Muscle layer of duodenum (tissue), 2 donors: ENCODE data around the gene DNPH1.

Experiments
- H3K27ac ChIP-seq: one replicate; pipeline ENCODE4 v1.7.0; 2013; ENCODE audit warnings: mild to moderate bottlenecking, low read length
- H3K27me3 ChIP-seq: one replicate; pipeline ENCODE4 v1.7.0; 2013; ENCODE audit warnings: low read depth, mild to moderate bottlenecking, control low read depth, low read length
- H3K36me3 ChIP-seq, 2 donors: one replicate each; pipeline ENCODE4 v1.7.0; 2013; ENCODE audit warnings: low read length in 2 of 2, control low read depth in 1 of 2, mild to moderate bottlenecking in 1 of 2; ENCODE audit not compliant: insufficient read depth in 2 of 2, control insufficient read depth in 1 of 2
- H3K4me1 ChIP-seq, 2 donors: one replicate each; pipeline ENCODE4 v1.7.0; 2013; ENCODE audit warnings: low read length in 2 of 2, mild to moderate bottlenecking in 2 of 2, control low read depth in 1 of 2, moderate library complexity in 1 of 2; ENCODE audit not compliant: insufficient read depth in 2 of 2, control insufficient read depth in 1 of 2
- H3K4me3 ChIP-seq, 2 donors: one replicate each; pipeline ENCODE4 v1.7.0; 2013; ENCODE audit warnings: low read length in 2 of 2, low read depth in 1 of 2, mild to moderate bottlenecking in 1 of 2
- H3K9me3 ChIP-seq, 2 donors: one replicate each; pipeline ENCODE4 v1.7.0; 2013; ENCODE audit warnings: low read length in 2 of 2, control low read depth in 1 of 2, mild to moderate bottlenecking in 1 of 2; ENCODE audit not compliant: control insufficient read depth in 1 of 2
- donor health status: healthy.

The DNPH1 gene

DNA sequence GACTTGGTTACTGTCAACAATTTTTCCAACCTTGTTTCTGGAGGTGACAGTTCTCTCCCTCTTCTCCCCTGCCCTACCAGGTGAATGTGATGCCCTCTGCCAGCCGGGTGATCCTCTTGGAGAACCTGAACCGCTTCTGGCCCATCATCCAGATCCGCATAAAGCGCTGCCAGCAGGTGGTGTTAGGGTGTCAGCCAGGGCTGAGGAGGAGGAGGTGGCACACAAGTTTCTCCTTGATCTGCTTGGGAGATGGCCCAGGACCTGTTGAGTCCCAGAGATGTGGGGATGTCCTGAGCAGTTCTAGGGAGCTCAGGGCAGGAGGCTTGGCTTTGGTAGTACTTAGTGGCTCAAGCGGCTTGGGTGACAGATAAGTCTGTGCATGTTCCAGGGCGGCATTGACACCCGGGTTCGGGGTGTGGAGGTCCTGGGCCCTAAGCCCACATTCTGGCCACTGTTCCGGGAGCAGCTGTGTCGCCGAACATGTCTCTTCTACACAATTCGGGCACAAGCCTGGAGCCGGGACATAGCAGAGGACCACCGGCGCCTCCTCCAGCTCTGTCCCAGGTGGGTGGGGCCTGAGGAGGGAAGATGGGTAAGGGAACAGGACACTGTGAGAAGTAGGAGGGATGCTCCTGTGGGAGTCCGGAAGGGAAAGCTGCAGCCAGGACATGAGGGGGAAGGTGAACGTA lies 26.1 kb downstream of the DNPH1 start:
- Histone ChIP-seq H3K4me3 (no peak overlapping the region), H3K27me3 (no peaks in the 10 kb centered on the region), H3K36me3 (peaks cover 25 to 65% of the 10 kb centered on the region in 2 donors), H3K4me1 (no peaks in the 10 kb centered on the region), H3K9me3 (no peaks in the 10 kb centered on the region), H3K27ac (no peak overlapping the region)

DNA sequence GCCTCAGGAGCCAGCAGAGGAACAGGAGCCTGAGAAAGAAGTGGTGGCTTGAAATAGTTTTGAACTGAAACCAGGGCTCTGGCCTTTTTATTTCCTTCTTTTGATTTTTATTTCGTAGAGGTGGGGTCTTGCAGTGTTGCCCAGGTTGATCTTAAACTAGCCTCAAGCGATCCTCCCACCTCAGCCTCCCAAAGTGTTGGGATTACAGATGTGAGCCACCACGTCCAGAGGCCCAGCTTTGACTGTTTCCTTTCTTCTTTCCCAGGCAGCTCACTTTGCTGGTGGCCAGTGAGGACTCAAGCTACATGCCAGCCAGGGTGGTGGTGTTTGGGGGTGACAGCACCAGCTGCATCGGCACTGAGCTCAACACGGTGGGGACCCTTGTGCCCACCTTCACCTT lies 26.8 kb downstream of the DNPH1 start:
- Histone ChIP-seq H3K27ac (no peak overlapping the region), H3K36me3 (peaks cover 25 to 69% of the 10 kb centered on the region in 2 donors), H3K9me3 (no peaks in the 10 kb centered on the region), H3K27me3 (no peaks in the 10 kb centered on the region), H3K4me3 (no peak overlapping the region), H3K4me1 (no peaks in the 10 kb centered on the region)

DNA sequence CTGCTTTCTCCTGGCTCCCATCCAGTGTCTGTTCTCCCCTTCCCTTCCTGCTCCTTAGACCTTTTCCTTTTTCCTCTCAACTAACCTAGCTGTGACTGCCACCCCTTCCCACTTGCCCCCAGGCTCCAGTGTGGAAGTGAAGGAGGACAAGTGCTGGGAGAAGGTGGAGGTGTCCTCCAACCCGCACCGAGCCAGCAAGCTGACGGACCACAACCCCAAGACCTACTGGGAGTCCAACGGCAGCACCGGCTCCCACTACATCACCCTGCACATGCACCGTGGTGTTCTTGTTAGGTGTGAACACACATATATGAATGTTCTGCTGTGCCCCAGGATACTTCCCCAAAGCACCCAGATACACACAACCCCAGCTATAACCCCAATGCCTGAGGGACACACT lies 28.7 kb downstream of the DNPH1 start:
- no peaks in the 10 kb centered on the region for H3K27me3 ChIP-seq
- no peaks in the 10 kb centered on the region for H3K4me1 ChIP-seq
- peaks cover 30 to 76% of the 10 kb centered on the region in 2 donors for H3K36me3 ChIP-seq
- no peak overlapping the region for H3K4me3 ChIP-seq
- H3K27ac ChIP-seq = no peak overlapping the region
- H3K9me3 ChIP-seq = no peaks in the 10 kb centered on the region

DNA sequence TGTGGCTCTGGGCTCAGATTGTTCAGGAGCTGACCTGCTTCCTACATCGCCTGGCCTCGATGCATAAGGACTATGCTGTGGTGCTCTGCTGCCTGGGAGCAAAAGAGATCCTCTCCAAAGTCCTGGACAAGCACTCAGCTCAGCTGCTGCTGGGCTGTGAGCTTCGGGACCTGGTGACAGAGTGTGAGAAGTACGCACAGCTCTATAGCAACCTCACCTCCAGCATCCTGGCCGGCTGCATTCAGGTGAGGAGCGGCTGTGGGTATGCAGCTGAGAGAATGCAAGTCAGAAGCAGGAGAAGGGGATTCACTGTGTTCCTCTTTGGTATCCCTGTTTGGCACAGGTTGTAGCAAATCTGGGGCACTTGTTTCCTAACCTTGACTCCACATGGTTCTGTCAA lies 29.4 kb downstream of the DNPH1 start:
- no peaks in the 10 kb centered on the region for H3K27me3 ChIP-seq
- H3K9me3 ChIP-seq = no peaks in the 10 kb centered on the region
- H3K36me3 ChIP-seq = peaks cover 29 to 78% of the 10 kb centered on the region in 2 donors
- no peaks in the 10 kb centered on the region for H3K4me1 ChIP-seq
- H3K4me3 ChIP-seq = no peak overlapping the region
- no peak overlapping the region for H3K27ac ChIP-seq

DNA sequence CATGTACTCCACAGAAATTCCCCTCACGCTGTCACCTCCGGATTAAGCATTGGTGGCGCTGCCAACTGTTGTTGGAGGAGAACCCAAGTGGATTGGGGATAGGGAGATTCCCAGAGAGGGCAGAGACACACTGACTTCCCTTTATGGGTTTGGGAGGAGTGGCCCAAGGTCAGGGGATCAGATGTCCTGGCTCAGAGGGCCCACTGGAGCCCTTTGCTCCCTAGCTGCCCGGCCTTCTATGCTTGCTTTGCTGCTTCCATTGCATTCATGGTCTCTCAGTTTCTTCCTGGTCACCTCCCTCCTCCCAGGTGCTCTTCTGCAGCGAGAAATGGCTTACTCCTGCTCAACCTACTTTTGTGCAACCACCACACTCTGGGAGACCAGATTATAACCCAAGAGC lies 32.9 kb downstream of the DNPH1 start:
- Histone ChIP-seq H3K36me3 (peaks cover 37 to 79% of the 10 kb centered on the region in 2 donors), H3K27ac (no peak overlapping the region), H3K27me3 (no peaks in the 10 kb centered on the region), H3K4me3 (no peak overlapping the region), H3K4me1 (no peaks in the 10 kb centered on the region), H3K9me3 (no peaks in the 10 kb centered on the region)

DNA sequence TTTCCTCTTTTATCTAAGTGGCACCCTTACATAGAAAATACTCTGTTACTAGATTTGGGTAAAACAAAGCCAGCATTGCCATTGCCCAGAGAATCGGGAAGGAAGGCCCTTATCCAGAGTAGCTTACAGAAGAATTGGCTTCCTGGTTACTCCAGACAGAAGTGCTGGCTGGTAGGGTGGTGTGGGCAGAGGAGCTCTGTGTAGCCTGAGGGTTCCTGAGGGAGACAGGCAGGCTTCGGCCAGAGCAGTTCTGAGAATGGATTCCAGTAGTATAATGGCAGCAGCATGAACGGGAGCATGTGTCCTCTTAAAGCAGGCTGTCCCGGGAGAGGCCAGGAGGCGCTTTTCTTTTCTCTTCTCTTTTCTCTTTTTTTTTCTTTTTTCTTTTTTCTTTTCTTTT lies 35.4 kb downstream of the DNPH1 start:
- Histone ChIP-seq H3K27ac (no peak overlapping the region), H3K4me1 (no peaks in the 10 kb centered on the region), H3K27me3 (no peaks in the 10 kb centered on the region), H3K4me3 (no peak overlapping the region), H3K9me3 (no peaks in the 10 kb centered on the region), H3K36me3 (peaks cover 28 to 59% of the 10 kb centered on the region in 2 donors)

DNA sequence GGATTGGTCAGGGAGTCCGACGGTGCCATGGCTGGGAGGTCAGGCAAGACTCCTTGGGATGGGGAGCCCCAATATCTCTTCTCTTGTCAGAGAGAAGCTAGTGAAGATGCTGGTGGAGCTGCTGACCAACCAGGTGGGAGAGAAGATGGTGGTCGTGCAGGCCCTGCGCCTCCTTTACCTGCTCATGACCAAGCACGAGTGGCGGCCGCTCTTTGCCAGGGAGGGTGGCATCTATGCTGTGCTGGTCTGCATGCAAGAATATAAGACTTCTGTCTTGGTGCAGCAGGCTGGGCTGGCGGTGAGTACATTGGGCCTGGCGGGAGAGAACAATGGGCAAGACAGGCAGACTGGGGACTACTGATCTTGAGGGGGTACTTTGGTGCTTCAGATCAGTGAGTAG lies 36.4 kb downstream of the DNPH1 start:
- no peak overlapping the region for H3K4me3 ChIP-seq

DNA sequence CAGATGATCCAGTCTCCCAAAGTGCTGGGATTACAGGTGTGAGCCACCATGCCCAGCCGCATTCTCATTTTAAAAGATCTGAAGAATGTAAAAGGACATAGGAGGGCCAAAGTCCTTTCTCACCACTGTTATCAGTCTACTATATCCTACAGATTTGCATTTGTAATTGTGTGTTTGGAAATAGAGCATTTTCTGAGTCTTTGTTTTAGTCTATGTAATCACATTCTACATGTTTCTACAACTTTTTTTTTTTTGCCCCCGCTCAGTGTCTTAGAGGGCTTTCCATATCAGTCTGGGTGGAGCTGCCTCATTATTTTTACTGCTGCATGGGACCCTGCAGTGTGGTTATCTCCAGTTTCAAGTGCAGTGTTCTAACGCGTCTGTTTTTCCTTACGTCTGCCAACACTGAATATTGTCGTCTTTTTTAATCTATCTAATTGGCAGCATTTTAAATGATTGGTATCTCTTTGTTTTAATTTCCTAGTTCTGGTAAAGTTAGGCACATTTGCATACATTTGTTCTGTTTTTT lies 39.4 kb downstream of the DNPH1 start:
- Histone ChIP-seq H3K27ac (no peak overlapping the region), H3K9me3 (no peaks in the 10 kb centered on the region), H3K27me3 (no peaks in the 10 kb centered on the region), H3K4me3 (no peak overlapping the region), H3K36me3 (peaks cover 36 to 62% of the 10 kb centered on the region in 2 donors), H3K4me1 (no peaks in the 10 kb centered on the region)

More for the DNA sequence above, 36.4 kb downstream of the DNPH1 start:
- peaks cover 30 to 59% of the 10 kb centered on the region in 2 donors for H3K36me3 ChIP-seq
- no peaks in the 10 kb centered on the region for H3K9me3 ChIP-seq
- H3K27ac ChIP-seq = no peak overlapping the region
- no peaks in the 10 kb centered on the region for H3K4me1 ChIP-seq
- H3K27me3 ChIP-seq = no peaks in the 10 kb centered on the region

DNA sequence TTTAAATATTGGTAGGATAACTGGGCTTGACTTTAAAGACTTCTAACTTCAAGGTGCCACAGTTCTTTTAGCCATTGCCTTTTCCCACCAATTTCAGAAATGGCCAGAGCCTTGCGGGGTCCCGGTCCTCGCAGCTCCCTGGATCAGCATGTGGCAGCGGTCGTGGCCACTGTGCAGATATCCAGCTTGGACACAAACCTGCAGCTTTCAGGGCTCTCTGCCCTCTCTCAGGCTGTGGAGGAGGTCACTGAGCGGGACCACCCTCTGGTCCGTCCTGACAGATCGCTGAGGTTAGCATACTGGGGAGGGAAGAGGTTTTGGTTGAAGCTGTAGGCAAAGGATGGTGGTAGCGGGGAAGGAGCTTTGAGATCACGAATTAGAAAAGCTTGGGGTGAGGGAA lies 40.9 kb downstream of the DNPH1 start:
- Histone ChIP-seq H3K27ac (no peak overlapping the region), H3K4me1 (peaks cover 0 to 10% of the 10 kb centered on the region in 2 donors), H3K4me3 (no peak overlapping the region), H3K9me3 (no peaks in the 10 kb centered on the region), H3K36me3 (peaks cover 39 to 62% of the 10 kb centered on the region in 2 donors), H3K27me3 (no peaks in the 10 kb centered on the region)

DNA sequence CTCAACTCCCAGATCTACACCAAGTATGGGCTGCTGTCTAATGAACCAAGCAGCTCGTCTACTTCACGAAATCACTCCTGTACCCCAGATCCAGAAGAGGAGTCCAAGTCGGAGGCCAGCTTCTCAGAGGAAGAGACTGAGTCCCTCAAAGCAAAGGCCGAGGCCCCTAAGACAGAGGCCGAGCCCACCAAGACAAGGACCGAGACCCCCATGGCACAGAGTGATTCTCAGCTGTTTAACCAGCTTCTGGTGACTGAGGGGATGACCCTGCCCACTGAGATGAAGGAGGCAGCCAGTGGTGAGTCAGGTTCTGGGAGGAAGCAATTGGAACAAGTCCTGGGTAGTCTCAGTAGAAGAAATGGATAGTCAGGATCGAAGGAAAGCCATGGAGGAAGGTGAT lies 41.5 kb downstream of the DNPH1 start:
- H3K36me3 ChIP-seq = peaks cover 35 to 58% of the 10 kb centered on the region in 2 donors
- H3K4me3 ChIP-seq = no peak overlapping the region
- H3K4me1 ChIP-seq = peaks cover 0 to 16% of the 10 kb centered on the region in 2 donors
- no peaks in the 10 kb centered on the region for H3K27me3 ChIP-seq
- no peaks in the 10 kb centered on the region for H3K9me3 ChIP-seq
- H3K27ac ChIP-seq = no peak overlapping the region

DNA sequence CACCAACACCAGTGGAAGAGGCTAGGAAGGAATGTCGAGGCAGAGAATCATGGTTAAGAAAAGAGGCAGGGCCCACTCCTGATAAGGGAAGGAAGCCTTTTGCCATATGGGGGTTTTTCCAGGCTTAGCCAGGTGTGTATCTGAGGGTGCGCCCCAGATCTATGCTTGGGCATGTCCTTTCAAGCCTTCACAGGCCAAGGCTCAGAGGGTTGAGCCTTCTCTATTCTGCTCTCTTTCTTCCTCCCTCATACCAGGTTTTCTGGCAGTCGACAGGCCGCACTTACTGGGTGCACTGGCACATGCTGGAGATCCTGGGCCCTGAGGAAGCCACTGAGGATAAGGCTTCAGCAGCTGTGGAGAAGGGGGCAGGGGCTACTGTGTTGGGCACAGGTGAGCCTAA lies 42.6 kb downstream of the DNPH1 start:
- H3K36me3 ChIP-seq = peaks cover 33 to 49% of the 10 kb centered on the region in 2 donors
- H3K27ac ChIP-seq = no peak overlapping the region
- no peaks in the 10 kb centered on the region for H3K9me3 ChIP-seq
- H3K27me3 ChIP-seq = no peaks in the 10 kb centered on the region
- H3K4me3 ChIP-seq = no peak overlapping the region
- peaks cover 0 to 23% of the 10 kb centered on the region in 2 donors for H3K4me1 ChIP-seq

DNA sequence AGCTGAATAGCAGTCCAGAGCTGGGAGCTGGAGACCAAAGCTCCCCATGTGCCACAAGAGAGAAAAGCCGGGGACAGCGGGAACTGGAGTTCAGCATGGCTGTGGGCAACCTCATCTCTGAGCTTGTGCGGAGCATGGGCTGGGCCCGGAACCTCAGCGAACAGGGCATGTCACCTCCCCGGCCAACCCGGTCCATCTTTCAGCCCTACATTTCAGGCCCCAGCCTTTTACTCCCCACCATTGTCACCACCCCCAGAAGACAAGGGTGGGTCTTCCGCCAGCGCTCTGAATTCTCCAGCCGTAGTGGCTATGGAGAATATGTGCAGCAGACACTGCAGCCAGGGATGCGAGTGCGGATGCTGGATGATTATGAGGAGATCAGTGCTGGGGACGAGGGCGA lies 43.3 kb downstream of the DNPH1 start:
- no peak overlapping the region for H3K4me3 ChIP-seq
- no peak overlapping the region for H3K27ac ChIP-seq
- peaks cover 0 to 29% of the 10 kb centered on the region in 2 donors for H3K4me1 ChIP-seq
- H3K27me3 ChIP-seq = no peaks in the 10 kb centered on the region
- no peaks in the 10 kb centered on the region for H3K9me3 ChIP-seq
- H3K36me3 ChIP-seq = peaks cover 33 to 49% of the 10 kb centered on the region in 2 donors
